ENCODE data around the gene HDGFL2. TPM values are rescaled to one million over a fixed set of nuclear protein-coding genes. Genes with fewer than 3 reads are reported as not detected.

Gene HDGFL2
- total RNA-seq, 1 donor from 2014 or later = 79.8 TPM

DNA sequence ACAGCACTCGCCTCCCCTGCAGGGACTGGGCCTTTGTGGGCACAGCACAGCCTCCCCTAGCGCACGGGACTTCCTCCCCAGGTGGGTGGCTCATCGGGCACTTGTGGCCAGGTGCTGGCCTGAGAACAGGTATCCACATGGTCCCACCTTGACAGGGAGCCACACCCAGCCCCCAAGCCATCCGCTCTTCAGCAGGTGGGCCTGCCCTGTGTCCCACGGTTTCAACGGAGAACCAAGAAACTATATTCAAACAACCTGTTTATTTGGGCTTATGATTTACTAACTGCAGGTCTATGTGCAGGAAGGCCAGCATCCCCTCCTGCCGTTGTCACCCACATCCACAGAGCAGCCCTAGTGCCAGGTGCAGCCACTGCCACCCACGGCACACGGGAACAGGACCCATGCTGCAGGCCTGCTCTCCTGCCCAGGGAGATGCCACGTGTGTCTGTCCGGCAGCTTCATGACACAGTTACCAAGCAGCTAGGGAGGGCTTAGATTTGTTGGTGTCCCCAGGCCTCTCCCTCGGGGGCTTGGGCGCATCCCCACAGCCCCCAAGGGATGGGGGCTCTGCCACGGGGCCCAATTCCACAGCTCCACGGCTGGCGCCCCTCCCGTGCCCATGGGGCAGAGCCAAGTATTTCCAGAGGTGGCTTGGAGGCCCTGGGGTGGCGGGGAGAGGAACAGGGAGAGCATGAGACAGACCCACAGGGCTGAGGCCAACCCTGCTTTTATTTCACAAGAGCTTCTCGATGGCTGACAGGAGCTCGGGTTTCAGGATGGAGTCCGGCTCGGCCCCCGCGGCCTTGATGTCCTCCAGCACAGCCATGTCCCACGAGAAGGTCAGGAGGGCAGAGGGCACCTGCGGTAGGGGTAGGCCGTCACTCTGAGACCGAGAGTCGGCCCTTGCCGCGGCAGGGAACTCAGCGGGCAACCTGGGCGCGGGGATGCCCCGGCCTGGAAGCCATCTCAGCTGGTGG is 27.0 kb upstream of the HDGFL2 start:
- Histone ChIP-seq H3K4me3 (ENCODE audit: insufficient read depth, low read depth, low read length) (no peak overlapping the region), H3K9ac (ENCODE audit: low read length) (no peak overlapping the region), H2AFZ (ENCODE audit: low read depth, low read length) (no peak overlapping the region), H3K9me3 (ENCODE audit: insufficient read depth, low read depth, low read length) (no peaks in the 10 kb centered on the region), H3K79me2 (ENCODE audit: insufficient read depth, low read length) (peaks cover 4% of the 10 kb centered on the region), H4K20me1 (ENCODE audit: insufficient read depth, low read length) (peaks cover 38% of the 10 kb centered on the region), H3K27me3 (ENCODE audit: insufficient read depth, low read length) (no peaks in the 10 kb centered on the region), H3K4me2 (ENCODE audit: low read length) (no peak overlapping the region), H3K36me3 (ENCODE audit: insufficient read depth, low read length) (peaks cover 7% of the 10 kb centered on the region), H3K27ac (ENCODE audit: low read depth, low read length) (no peak overlapping the region), H3K4me1 (ENCODE audit: insufficient read depth, low read length) (no peaks in the 10 kb centered on the region)
- FAIRE-seq (no peak), DNase-seq (ENCODE audit: low read depth) (no peak)
- H3K27ac Mint-ChIP-seq (ENCODE audit: unreplicated experiment) = no peak overlapping the region
- H3K36me3 Mint-ChIP-seq (ENCODE audit: low read depth, unreplicated experiment) = peaks cover 11% of the 10 kb centered on the region
- H3K4me3 Mint-ChIP-seq (ENCODE audit: unreplicated experiment) = no peak overlapping the region
- no peaks in the 10 kb centered on the region for H3K27me3 Mint-ChIP-seq (ENCODE audit: low read depth, unreplicated experiment)
- H3K4me1 Mint-ChIP-seq (ENCODE audit: low read depth, unreplicated experiment) = peaks cover 3% of the 10 kb centered on the region
- H3K9me3 Mint-ChIP-seq (ENCODE audit: unreplicated experiment) = no peaks in the 10 kb centered on the region
- TF ChIP-seq, protein P1, sequence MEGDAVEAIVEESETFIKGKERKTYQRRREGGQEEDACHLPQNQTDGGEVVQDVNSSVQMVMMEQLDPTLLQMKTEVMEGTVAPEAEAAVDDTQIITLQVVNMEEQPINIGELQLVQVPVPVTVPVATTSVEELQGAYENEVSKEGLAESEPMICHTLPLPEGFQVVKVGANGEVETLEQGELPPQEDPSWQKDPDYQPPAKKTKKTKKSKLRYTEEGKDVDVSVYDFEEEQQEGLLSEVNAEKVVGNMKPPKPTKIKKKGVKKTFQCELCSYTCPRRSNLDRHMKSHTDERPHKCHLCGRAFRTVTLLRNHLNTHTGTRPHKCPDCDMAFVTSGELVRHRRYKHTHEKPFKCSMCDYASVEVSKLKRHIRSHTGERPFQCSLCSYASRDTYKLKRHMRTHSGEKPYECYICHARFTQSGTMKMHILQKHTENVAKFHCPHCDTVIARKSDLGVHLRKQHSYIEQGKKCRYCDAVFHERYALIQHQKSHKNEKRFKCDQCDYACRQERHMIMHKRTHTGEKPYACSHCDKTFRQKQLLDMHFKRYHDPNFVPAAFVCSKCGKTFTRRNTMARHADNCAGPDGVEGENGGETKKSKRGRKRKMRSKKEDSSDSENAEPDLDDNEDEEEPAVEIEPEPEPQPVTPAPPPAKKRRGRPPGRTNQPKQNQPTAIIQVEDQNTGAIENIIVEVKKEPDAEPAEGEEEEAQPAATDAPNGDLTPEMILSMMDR (IDR thresholded peaks at IDR 0.05; ENCODE audit: insufficient read depth, low read depth, low read length) = no peak
- no peak for TF ChIP-seq EZH2 (IDR thresholded peaks at IDR 0.05; ENCODE audit: insufficient read depth, low read length)

DNA sequence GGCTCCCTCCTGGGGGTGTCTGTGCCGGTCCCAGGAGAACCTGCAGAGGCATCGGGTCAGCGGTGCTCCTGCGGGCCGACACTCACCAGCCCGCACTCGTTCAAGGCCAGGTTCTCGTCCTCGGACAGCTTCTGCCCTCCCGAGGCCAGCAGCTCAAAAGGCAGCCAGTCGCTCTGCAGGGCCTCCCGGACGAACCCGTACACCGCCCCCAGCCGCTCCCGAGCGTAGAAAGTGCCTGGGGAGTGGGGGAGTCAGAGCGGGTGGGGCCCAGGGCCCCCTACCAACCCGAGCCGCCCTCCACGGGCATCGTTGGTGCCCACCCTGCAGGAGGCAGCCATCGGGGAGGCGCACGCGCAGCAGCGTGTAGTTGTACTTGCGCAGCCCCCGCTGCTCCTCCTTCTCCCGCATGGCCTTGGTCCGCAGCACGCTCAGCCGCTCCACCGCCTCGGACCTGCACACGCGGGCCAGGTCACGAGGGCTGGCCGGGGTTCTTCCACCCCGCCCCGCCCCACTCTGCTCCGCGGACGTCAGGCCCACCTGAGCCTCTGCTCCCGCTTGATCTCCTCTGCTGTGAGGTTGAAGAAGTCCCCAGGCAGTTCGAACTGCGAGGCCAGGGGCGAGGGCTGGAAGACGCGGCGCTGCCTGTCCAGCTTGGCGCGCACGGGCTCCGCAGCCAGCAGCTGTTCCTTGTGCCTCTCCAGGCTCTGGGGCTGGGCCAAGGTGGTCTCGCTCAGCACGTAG is 26.0 kb upstream of the HDGFL2 start:
- no peaks in the 10 kb centered on the region for H3K27me3 Mint-ChIP-seq (ENCODE audit: low read depth, unreplicated experiment)
- Histone ChIP-seq H3K9ac (ENCODE audit: low read length) (no peak overlapping the region), H3K27me3 (ENCODE audit: insufficient read depth, low read length) (no peaks in the 10 kb centered on the region), H3K4me3 (ENCODE audit: insufficient read depth, low read depth, low read length) (no peak overlapping the region), H3K9me3 (ENCODE audit: insufficient read depth, low read depth, low read length) (no peaks in the 10 kb centered on the region), H3K4me2 (ENCODE audit: low read length) (no peak overlapping the region), H3K27ac (ENCODE audit: low read depth, low read length) (no peak overlapping the region), H3K79me2 (ENCODE audit: insufficient read depth, low read length) (peaks cover 4% of the 10 kb centered on the region), H3K36me3 (ENCODE audit: insufficient read depth, low read length) (peaks cover 9% of the 10 kb centered on the region), H4K20me1 (ENCODE audit: insufficient read depth, low read length) (peaks cover 38% of the 10 kb centered on the region), H3K4me1 (ENCODE audit: insufficient read depth, low read length) (no peaks in the 10 kb centered on the region), H2AFZ (ENCODE audit: low read depth, low read length) (no peak overlapping the region)
- no peaks in the 10 kb centered on the region for H3K4me1 Mint-ChIP-seq (ENCODE audit: low read depth, unreplicated experiment)
- DNase-seq (ENCODE audit: low read depth) = no peak
- no peak for TF ChIP-seq EZH2 (IDR thresholded peaks at IDR 0.05; ENCODE audit: insufficient read depth, low read length)
- TF ChIP-seq, protein P1 (IDR thresholded peaks at IDR 0.05; ENCODE audit: insufficient read depth, low read depth, low read length) = no peak
- H3K9me3 Mint-ChIP-seq (ENCODE audit: unreplicated experiment) = no peaks in the 10 kb centered on the region
- FAIRE-seq = no peak
- H3K4me3 Mint-ChIP-seq (ENCODE audit: unreplicated experiment) = no peak overlapping the region
- H3K27ac Mint-ChIP-seq (ENCODE audit: unreplicated experiment) = no peak overlapping the region
- H3K36me3 Mint-ChIP-seq (ENCODE audit: low read depth, unreplicated experiment) = peaks cover 11% of the 10 kb centered on the region
